ENCODE measurements around the gene MIA2. TPM values are rescaled to one million over a fixed set of nuclear protein-coding genes. Genes with fewer than 3 reads are reported as not detected.

Gene MIA2
- total and polyA plus RNA-seq, 4 donors: 39.2 to 106 (median 56.4) TPM

DNA sequence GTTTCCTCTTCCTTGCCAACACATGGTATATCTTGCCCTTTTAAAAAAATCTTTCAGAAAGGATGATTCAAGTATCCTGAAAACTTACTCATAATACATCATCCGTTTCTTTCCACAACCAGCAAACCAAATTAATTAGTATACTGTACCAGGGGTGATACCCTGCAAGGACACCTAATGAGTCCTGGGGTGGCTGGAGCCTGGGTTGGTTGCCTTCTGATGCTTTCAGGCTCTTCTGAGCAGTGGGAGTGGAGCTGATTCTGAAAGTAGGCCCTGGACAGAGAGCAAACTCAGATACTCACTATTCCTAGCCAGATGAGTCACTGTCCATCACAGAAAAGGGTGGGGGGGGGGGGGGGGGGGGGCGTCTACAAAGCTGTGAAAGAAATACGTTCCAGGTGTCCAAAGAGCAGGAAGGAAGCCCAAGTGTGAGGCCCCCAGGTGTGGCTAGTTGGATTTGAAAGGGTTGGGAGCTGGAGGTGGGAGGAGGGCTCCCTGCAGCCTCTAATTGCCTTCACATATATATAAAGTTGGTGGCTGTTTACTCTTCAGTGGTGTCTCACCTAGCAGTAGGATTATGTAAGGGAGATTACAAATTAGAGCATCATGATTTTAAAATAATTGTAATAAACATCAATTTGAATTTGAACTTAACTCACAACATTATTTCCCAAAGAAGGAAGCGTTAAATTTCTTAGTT is 162.0 kb downstream of the MIA2 start:
- no peak for DNase-seq (ENCODE audit: low spot score)
- H3K9me3 ChIP-seq (ENCODE audit: control insufficient read depth in 4 of 4, low read length in 3 of 4): no peaks in the 10 kb centered on the region
- H3K27me3 ChIP-seq (ENCODE audit: control insufficient read depth in 4 of 4, insufficient read depth in 4 of 4, low read length in 3 of 4): no peaks in the 10 kb centered on the region
- no peaks in the 10 kb centered on the region for H3K4me1 ChIP-seq (ENCODE audit: control insufficient read depth in 4 of 4, insufficient read depth in 4 of 4, low read length in 3 of 4)
- peaks cover 2 to 31% (median 18%) of the 10 kb centered on the region in 4 donors for H3K36me3 ChIP-seq (ENCODE audit: control insufficient read depth in 4 of 4, insufficient read depth in 3 of 4, low read depth in 1 of 4, low read length in 3 of 4)
- no peak overlapping the region for H3K27ac ChIP-seq (ENCODE audit: low read depth in 1 of 2, low read length in 2 of 2)
- no peak overlapping the region for H3K4me3 ChIP-seq (ENCODE audit: low read depth in 1 of 3, low read length in 3 of 3)
- TF ChIP-seq RXRA (IDR thresholded peaks at IDR 0.05) (no peak), JUND (IDR thresholded peaks at IDR 0.05) (no peak), HNF4A (conservative IDR thresholded peaks at IDR 0.05) (no peak), REST (IDR thresholded peaks at IDR 0.05) (no peak), FOXA2 (IDR thresholded peaks at IDR 0.05) (no peak), EGR1 (IDR thresholded peaks at IDR 0.05; ENCODE audit: low read depth in 2 of 2) (no peak), YY1 (IDR thresholded peaks at IDR 0.05) (no peak), RAD21 (IDR thresholded peaks at IDR 0.05) (no peak), TAF1 (conservative IDR thresholded peaks at IDR 0.05) (no peak), CTCF (IDR thresholded peaks at IDR 0.05; ENCODE audit: low read depth, low read length, missing input control) (no peak), SP1 (IDR thresholded peaks at IDR 0.05) (no peak), GABPA (IDR thresholded peaks at IDR 0.05 in 1 of 2, conservative IDR thresholded peaks at IDR 0.05 in 1 of 2) (no peak), HNF4G (IDR thresholded peaks at IDR 0.05) (no peak)
- TF ChIP-seq, protein P1, sequence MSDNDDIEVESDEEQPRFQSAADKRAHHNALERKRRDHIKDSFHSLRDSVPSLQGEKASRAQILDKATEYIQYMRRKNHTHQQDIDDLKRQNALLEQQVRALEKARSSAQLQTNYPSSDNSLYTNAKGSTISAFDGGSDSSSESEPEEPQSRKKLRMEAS (IDR thresholded peaks at IDR 0.05): no peak
- TF ChIP-seq, protein P2, sequence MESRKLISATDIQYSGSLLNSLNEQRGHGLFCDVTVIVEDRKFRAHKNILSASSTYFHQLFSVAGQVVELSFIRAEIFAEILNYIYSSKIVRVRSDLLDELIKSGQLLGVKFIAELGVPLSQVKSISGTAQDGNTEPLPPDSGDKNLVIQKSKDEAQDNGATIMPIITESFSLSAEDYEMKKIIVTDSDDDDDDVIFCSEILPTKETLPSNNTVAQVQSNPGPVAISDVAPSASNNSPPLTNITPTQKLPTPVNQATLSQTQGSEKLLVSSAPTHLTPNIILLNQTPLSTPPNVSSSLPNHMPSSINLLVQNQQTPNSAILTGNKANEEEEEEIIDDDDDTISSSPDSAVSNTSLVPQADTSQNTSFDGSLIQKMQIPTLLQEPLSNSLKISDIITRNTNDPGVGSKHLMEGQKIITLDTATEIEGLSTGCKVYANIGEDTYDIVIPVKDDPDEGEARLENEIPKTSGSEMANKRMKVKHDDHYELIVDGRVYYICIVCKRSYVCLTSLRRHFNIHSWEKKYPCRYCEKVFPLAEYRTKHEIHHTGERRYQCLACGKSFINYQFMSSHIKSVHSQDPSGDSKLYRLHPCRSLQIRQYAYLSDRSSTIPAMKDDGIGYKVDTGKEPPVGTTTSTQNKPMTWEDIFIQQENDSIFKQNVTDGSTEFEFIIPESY (IDR thresholded peaks at IDR 0.05): no peak
- H3K9ac ChIP-seq (ENCODE audit: low read depth in 1 of 2, low read length in 2 of 2): no peak overlapping the region
- WGBS: 90% methylated on average over 4 of the region's 4 CpGs

DNA sequence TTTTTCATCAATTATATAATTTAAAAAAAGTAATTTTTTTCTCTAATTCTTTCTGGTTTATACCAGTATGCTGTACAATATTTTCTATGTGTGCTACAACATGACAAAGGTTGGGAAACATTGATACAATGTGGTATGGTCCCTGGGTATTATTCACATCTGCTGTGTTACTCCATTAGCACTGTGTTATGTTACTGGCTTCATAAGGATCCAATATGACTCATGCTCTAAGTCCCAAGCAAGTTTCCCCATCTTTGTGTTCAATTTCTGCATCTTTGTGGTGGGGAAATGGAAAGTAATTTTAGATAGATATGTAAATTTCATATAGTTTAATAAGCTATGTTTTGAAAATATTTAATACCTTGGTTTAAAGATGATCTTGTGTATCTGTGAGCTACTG is 162.7 kb downstream of the MIA2 start:
- Histone ChIP-seq H3K4me3 (ENCODE audit: low read depth in 1 of 3, low read length in 3 of 3) (no peak overlapping the region), H3K36me3 (ENCODE audit: control insufficient read depth in 4 of 4, insufficient read depth in 3 of 4, low read depth in 1 of 4, low read length in 3 of 4) (peaks cover 2 to 33% (median 19%) of the 10 kb centered on the region in 4 donors), H3K9me3 (ENCODE audit: control insufficient read depth in 4 of 4, low read length in 3 of 4) (no peaks in the 10 kb centered on the region), H3K27ac (ENCODE audit: low read depth in 1 of 2, low read length in 2 of 2) (no peak overlapping the region), H3K9ac (ENCODE audit: low read depth in 1 of 2, low read length in 2 of 2) (no peak overlapping the region), H3K27me3 (ENCODE audit: control insufficient read depth in 4 of 4, insufficient read depth in 4 of 4, low read length in 3 of 4) (no peaks in the 10 kb centered on the region), H3K4me1 (ENCODE audit: control insufficient read depth in 4 of 4, insufficient read depth in 4 of 4, low read length in 3 of 4) (no peaks in the 10 kb centered on the region)
- TF ChIP-seq CTCF (IDR thresholded peaks at IDR 0.05; ENCODE audit: low read depth, low read length, missing input control): no peak
- TF ChIP-seq RXRA (IDR thresholded peaks at IDR 0.05): no peak
- DNase-seq (ENCODE audit: low spot score): no peak

Measured in liver (tissue), 9 donors.